Measurements from ENCODE around the gene HMCN2. TPM values are rescaled to one million over a fixed set of nuclear protein-coding genes. Genes with fewer than 3 reads are reported as not detected.

HMCN2 gene
- total RNA-seq, 2 donors from 2014 or later: 2.9 to 5.5 TPM

DNA sequence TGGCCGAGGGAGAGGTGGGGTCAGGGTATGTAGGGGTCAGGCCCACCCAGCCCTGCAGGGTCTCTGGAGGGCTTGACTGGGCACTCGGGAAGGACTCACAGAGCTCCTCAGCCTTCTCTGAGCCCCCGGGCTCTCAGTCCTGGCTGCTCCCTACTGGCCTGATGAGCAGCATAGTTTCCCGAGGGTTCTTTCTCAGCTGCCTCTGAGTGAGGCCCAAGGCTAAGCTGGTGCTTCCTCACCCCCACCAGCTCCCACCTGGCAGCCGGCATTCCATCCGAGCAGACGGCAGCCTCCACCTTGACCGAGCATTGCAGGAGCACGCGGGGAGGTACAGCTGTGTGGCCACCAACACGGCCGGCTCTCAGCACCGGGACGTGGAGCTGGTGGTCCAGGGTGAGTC lies 56.0 kb downstream of the HMCN2 start:
- Histone ChIP-seq H3K36me3 (no peaks in the 10 kb centered on the region), H3K27ac (no peak overlapping the region), H3K27me3 (replicated peaks; ENCODE audit: insufficient read depth) (peaks cover 2% of the 10 kb centered on the region), H3K4me1 (replicated peaks) (no peaks in the 10 kb centered on the region), H3K4me3 (no peak overlapping the region), H3K9me3 (no peaks in the 10 kb centered on the region)
- no peak for DNase-seq (ENCODE audit: low spot score)
- intact Hi-C loops (cut with DNase I): no loop called here
- TF ChIP-seq POLR2AphosphoS5 (IDR thresholded peaks at IDR 0.05) (no peak), POLR2A (IDR thresholded peaks at IDR 0.05) (no peak)
- TF ChIP-seq, protein P1, sequence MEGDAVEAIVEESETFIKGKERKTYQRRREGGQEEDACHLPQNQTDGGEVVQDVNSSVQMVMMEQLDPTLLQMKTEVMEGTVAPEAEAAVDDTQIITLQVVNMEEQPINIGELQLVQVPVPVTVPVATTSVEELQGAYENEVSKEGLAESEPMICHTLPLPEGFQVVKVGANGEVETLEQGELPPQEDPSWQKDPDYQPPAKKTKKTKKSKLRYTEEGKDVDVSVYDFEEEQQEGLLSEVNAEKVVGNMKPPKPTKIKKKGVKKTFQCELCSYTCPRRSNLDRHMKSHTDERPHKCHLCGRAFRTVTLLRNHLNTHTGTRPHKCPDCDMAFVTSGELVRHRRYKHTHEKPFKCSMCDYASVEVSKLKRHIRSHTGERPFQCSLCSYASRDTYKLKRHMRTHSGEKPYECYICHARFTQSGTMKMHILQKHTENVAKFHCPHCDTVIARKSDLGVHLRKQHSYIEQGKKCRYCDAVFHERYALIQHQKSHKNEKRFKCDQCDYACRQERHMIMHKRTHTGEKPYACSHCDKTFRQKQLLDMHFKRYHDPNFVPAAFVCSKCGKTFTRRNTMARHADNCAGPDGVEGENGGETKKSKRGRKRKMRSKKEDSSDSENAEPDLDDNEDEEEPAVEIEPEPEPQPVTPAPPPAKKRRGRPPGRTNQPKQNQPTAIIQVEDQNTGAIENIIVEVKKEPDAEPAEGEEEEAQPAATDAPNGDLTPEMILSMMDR (IDR thresholded peaks at IDR 0.05): no peak
- WGBS: 63% methylated on average over 14 of the region's 14 CpGs

GRCh38 chr9:130323051-130323745 lies 57.6 kb downstream of the HMCN2 start:
- H3K27ac ChIP-seq: no peak overlapping the region
- H3K27me3 ChIP-seq (replicated peaks; ENCODE audit: insufficient read depth): peaks cover 2% of the 10 kb centered on the region
- WGBS: 56% methylated on average over 10 of the region's 10 CpGs
- intact Hi-C loops (cut with DNase I): no loop called here
- H3K4me1 ChIP-seq (replicated peaks): no peaks in the 10 kb centered on the region
- TF ChIP-seq POLR2A (IDR thresholded peaks at IDR 0.05): no peak
- DNase-seq (ENCODE audit: low spot score): no peak
- no peak overlapping the region for H3K4me3 ChIP-seq
- no peaks in the 10 kb centered on the region for H3K9me3 ChIP-seq
- H3K36me3 ChIP-seq: no peaks in the 10 kb centered on the region

GRCh38 chr9:130325921-130326320 lies 60.4 kb downstream of the HMCN2 start:
- no peak for DNase-seq (ENCODE audit: low spot score)
- peaks cover 2% of the 10 kb centered on the region for H3K27me3 ChIP-seq (replicated peaks; ENCODE audit: insufficient read depth)
- H3K9me3 ChIP-seq: no peaks in the 10 kb centered on the region
- H3K4me1 ChIP-seq (replicated peaks): no peaks in the 10 kb centered on the region
- no peaks in the 10 kb centered on the region for H3K36me3 ChIP-seq
- H3K4me3 ChIP-seq: no peak overlapping the region
- WGBS: 76% methylated on average over 7 of the region's 7 CpGs
- TF ChIP-seq, protein P1 (IDR thresholded peaks at IDR 0.05): no peak
- TF ChIP-seq POLR2A (IDR thresholded peaks at IDR 0.05): no peak
- TF ChIP-seq POLR2AphosphoS5 (IDR thresholded peaks at IDR 0.05): no peak
- intact Hi-C loops (cut with DNase I): loop anchor here (5.0 kb wide), 1 partner anchor 39 kb away; no protein-coding TSS in a partner anchor
- H3K27ac ChIP-seq: no peak overlapping the region

DNA sequence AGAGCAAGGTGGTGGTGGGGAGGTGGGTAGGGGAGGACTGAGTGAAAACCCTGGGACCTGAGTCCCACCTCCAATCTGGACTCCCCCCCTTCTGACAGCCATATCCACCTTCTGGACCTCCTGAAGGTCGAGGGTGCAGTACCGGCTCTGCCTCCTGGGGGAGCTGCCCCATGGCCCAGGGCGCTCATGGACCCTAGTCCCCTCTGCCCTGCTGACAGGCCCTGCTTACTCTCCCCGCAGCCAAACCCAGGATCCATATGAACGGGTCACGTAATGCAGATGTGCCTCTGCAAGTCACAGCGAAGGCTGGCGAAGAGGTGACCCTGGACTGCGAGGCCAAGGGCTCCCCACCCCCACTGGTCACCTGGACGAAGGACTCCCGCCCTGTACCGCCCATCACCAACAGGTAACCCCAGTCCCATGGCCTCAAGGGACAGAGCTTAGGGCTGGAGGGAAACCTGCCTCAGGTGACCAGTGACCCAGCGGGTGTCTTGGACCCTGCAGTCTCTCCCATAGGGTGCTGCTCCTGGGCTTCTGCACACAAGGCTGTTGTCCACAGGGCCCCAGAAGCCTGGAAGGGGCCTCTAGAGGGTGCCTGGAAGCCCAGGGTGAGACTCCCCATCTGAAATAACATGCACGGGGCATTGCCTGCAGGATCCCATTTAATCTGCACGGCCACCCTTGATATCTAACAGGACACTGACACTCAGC lies 61.7 kb downstream of the HMCN2 start:
- DNase-seq (ENCODE audit: low spot score): no peak
- Histone ChIP-seq H3K4me3 (no peak overlapping the region), H3K27ac (peak overlapping the region; percentile 64 to 73), H3K4me1 (replicated peaks) (no peaks in the 10 kb centered on the region), H3K9me3 (no peaks in the 10 kb centered on the region), H3K27me3 (replicated peaks; ENCODE audit: insufficient read depth) (peaks cover 3% of the 10 kb centered on the region), H3K36me3 (no peaks in the 10 kb centered on the region)
- no peak for TF ChIP-seq POLR2AphosphoS5 (IDR thresholded peaks at IDR 0.05)
- TF ChIP-seq, protein P1 (IDR thresholded peaks at IDR 0.05): peak in 1 of 4 experiments; percentile 14
- intact Hi-C loops (cut with DNase I): loop anchor here (5.0 kb wide), 1 partner anchor 40 kb away; no protein-coding TSS in a partner anchor
- 63% methylated on average over 15 of the region's 15 CpGs for WGBS

DNA sequence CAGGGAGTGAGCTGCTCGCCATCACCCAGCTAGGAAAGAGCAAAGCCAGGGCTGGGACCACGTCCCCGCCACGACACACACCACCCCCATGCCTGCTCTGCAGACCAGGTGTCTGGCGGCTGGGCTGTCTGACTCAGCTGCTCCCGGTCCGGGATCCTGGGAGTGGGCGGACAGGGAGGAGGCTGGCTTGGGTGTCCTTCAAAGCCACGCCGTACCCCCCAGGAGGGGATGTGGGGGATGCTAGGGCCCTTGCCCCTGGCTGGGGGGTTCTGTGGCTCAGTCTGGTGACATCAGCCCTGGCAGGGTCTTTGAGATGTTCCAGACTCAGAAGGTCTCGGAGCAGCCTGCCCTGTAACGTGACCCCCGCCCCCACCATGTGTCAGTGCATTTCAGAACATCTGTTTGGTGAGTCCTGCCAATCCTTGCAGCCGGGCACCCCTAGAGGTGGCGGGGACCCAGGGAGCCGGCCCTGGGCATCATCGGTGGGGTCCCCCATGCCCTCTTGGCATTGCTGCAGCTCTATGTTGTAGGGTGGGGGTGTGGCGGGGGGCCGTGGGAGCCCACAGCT lies 62.3 kb downstream of the HMCN2 start:
- Histone ChIP-seq H3K4me1 (replicated peaks) (no peaks in the 10 kb centered on the region), H3K27ac (peak overlapping the region; percentile 64 to 73), H3K27me3 (replicated peaks; ENCODE audit: insufficient read depth) (peaks cover 3% of the 10 kb centered on the region), H3K9me3 (no peaks in the 10 kb centered on the region), H3K4me3 (no peak overlapping the region), H3K36me3 (no peaks in the 10 kb centered on the region)
- 40% methylated on average over 19 of the region's 19 CpGs for WGBS
- TF ChIP-seq POLR2AphosphoS5 (IDR thresholded peaks at IDR 0.05): no peak
- TF ChIP-seq POLR2A (IDR thresholded peaks at IDR 0.05): no peak
- TF ChIP-seq, protein P1 (IDR thresholded peaks at IDR 0.05): no peak
- no peak for DNase-seq (ENCODE audit: low spot score)
- intact Hi-C loops (cut with DNase I): loop anchor here (5.0 kb wide), 1 partner anchor 41 kb away; no protein-coding TSS in a partner anchor

All from prostate gland (tissue), 2 donors.